ENCODE measurements around the gene SMIM24.

GRCh38 chr19:3493651-3494050 lies 13.3 kb upstream of the SMIM24 start:
- no peak for TF ChIP-seq POLR2A (IDR thresholded peaks at IDR 0.05; ENCODE audit: low read length)
- no peak for TF ChIP-seq GATA1 (IDR thresholded peaks at IDR 0.05; ENCODE audit: low read depth, low read length)

All from erythroblast (primary cell).